Epithelial cell of esophagus (primary cell): Measurements from ENCODE around the gene SLC2A4RG.

ENCODE experiments used
- DNase-seq: peaks from one replicate; pipeline ENCODE4 v3.0.0; 2010; ENCODE audit warnings: low read depth
- H3K4me3 ChIP-seq: 2 replicates; pipeline ENCODE4 v1.5.1; 2011; ENCODE audit warnings: mild to moderate bottlenecking, low read length, control low read depth
- TF ChIP-seq, protein P1 (sequence below): IDR thresholded peaks from 2 replicates; pipeline ENCODE4 v1.5.1; 2011; ENCODE audit warnings: low read depth, mild to moderate bottlenecking, low read length, control low read depth, inconsistent platforms; ENCODE audit not compliant: insufficient read depth; ENCODE audit errors: missing control alignments

The SLC2A4RG gene

DNA sequence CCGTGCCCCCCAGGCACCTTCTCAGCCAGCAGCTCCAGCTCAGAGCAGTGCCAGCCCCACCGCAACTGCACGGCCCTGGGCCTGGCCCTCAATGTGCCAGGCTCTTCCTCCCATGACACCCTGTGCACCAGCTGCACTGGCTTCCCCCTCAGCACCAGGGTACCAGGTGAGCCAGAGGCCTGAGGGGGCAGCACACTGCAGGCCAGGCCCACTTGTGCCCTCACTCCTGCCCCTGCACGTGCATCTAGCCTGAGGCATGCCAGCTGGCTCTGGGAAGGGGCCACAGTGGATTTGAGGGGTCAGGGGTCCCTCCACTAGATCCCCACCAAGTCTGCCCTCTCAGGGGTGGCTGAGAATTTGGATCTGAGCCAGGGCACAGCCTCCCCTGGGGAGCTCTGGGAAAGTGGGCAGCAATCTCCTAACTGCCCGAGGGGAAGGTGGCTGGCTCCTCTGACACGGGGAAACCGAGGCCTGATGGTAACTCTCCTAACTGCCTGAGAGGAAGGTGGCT, 42.2 kb upstream of the SLC2A4RG start:
- no peak for DNase-seq
- TF ChIP-seq, protein P1, sequence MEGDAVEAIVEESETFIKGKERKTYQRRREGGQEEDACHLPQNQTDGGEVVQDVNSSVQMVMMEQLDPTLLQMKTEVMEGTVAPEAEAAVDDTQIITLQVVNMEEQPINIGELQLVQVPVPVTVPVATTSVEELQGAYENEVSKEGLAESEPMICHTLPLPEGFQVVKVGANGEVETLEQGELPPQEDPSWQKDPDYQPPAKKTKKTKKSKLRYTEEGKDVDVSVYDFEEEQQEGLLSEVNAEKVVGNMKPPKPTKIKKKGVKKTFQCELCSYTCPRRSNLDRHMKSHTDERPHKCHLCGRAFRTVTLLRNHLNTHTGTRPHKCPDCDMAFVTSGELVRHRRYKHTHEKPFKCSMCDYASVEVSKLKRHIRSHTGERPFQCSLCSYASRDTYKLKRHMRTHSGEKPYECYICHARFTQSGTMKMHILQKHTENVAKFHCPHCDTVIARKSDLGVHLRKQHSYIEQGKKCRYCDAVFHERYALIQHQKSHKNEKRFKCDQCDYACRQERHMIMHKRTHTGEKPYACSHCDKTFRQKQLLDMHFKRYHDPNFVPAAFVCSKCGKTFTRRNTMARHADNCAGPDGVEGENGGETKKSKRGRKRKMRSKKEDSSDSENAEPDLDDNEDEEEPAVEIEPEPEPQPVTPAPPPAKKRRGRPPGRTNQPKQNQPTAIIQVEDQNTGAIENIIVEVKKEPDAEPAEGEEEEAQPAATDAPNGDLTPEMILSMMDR = no peak
- no peak overlapping the region for H3K4me3 ChIP-seq

DNA sequence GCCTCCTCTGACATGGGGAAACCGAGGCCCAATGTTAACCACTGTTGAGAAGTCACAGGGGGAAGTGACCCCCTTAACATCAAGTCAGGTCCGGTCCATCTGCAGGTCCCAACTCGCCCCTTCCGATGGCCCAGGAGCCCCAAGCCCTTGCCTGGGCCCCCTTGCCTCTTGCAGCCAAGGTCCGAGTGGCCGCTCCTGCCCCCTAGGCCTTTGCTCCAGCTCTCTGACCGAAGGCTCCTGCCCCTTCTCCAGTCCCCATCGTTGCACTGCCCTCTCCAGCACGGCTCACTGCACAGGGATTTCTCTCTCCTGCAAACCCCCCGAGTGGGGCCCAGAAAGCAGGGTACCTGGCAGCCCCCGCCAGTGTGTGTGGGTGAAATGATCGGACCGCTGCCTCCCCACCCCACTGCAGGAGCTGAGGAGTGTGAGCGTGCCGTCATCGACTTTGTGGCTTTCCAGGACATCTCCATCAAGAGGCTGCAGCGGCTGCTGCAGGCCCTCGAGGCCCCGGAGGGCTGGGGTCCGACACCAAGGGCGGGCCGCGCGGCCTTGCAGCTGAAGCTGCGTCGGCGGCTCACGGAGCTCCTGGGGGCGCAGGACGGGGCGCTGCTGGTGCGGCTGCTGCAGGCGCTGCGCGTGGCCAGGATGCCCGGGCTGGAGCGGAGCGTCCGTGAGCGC, 41.6 kb upstream of the SLC2A4RG start:
- DNase-seq = peak; percentile 27
- TF ChIP-seq, protein P1 = no peak
- H3K4me3 ChIP-seq = no peak overlapping the region

DNA sequence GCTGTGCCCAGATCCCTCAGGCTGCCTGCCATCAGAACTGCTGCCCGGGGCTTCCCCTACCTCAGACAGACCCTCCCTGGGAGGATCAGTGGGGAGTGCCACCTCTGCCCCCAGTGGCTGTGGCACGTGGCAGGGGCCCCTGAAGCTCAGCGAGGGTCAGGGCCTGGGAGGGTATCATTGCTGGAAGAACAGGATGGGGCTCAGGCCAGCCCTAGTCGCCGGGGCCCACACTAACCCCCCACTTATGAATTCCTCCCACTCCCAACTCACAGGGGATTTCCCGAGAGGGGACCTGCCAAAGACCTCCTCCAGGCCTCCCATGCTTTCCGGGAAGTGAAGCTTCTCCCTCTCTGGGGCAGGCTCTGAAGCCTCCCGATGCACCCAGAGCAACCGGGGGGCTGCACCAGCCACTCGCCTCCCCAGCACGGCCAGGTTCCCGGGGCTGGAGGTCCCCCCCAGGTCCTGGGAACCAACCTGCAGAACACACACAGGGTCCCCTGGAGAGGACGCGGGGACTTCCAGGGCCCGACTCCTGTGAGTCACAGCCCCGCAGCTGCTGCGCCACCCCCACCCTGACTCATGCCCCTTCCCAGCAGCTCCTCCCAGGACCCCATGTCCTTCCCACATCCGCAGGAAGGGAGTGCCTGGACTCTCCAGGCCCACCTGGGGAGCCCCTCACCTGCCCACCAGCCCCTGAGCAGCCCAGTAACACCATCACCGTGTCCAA, 40.7 kb upstream of the SLC2A4RG start:
- DNase-seq = peak; percentile 92
- TF ChIP-seq, protein P1 = no peak
- H3K4me3 ChIP-seq = no peak overlapping the region

DNA sequence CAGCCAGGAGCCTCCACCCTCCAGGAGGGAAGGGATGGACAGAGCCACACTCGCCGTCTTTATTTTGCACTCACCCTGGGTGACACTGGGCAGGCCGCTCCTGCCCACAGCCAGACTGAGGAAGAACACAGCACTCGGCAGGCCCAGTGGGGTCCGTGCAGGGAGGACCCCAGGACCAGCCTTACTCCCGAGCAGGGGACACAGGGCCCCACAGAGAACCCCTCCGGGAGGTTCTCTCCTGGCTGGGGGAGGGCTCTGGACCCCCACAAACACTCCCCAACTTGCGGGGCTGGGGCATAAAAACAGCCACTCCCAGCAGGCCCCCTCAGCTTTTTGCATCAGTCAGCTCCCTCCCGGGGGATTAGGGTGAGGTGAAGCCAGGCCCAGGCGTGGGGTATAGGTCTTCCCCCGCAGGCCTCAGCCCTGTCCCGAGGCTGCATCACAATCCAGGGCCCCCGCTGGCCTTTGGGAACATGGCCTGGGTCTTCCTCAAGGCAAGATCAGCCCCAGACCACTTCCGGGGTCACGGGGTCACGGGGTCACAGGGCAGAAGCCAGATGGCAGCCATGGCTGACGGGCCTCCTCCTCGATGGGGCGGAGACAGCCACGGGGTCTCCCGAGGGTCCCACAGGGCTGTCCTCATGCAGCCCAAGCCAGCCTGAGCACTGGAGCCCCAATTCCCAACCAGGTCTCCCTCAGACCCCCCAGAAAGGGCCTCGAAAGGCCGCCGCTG, 39.9 kb upstream of the SLC2A4RG start:
- no peak overlapping the region for H3K4me3 ChIP-seq
- no peak for DNase-seq
- TF ChIP-seq, protein P1 = no peak

DNA sequence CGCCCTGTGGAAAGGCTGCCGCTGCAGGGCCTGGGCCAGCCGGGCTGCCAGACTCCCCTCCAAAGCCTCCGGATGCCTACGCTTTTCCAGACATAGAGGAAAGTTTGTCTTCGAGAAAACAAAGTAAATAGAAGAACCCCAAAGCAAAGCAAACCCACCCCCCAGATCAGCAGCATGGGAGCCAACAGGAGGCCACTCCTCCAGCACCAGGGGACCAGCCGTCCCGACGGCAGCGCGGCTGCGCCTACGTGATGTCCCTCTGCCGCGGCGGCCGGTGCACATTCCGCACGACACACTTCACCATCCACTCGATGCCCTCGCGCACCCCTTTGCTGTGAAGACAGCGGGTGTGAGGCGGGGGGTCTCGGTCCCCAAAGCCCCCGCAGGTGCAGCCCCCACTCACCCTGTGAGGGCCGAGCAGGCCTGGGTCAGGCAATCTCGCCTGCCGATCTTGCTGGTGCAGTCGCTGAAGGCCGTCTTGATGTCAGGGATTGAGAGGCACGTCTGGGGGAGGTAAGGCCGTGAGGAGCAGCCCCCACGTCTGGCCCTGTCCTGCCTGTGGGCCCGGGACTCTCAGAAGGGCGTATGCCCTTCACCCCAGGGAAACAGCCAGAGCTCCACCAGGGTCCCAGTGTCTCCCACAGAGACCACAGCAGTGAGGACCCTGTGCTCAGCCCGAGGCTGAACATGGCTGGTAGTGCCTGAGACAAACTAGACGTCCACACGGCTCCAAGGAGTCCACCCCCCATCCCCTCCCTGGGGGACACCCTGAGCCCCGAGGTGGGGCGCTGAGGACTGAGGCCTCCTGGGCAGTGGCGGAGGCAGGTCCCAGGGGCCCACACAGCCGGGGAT, 39.2 kb upstream of the SLC2A4RG start:
- no peak for DNase-seq
- H3K4me3 ChIP-seq = no peak overlapping the region
- TF ChIP-seq, protein P1 = no peak

DNA sequence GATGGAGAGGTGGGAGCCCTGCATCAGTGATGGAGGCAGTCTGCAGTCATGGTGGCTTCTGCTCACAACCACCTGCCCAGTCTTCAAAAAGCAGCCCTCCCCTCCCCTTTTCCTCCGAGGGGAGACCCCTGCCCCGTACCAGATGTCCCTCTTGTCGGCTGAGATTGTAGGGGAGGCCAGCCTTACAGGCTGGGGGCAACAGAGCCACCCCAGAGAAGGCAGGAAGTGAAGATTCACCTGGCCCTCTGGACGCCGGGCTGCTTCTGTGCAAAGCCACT, 38.6 kb upstream of the SLC2A4RG start:
- TF ChIP-seq, protein P1 = no peak
- no peak overlapping the region for H3K4me3 ChIP-seq
- DNase-seq = no peak
